Central memory CD8-positive, alpha-beta T cell (primary cell): ENCODE results near the gene TTC33.

Experiments used
- ATAC-seq: fragments of 150-1000 bp; cut with Tn5 transposase; replicated peaks from 2 replicates; pipeline ENCODE4 v1.10.0; 2022; ENCODE audit warnings: mild to moderate bottlenecking, moderate FRiP score, moderate number of reproducible peaks; ENCODE audit not compliant: poor library complexity, severe bottlenecking; ENCODE audit errors: extremely low read depth
- DNase-seq, 2 donors: peaks; one replicate each; pipeline ENCODE4 v3.0.0; 2021; ENCODE audit warnings: low spot score in 2 of 2
- H3K27ac Mint-ChIP-seq: one replicate; pipeline ENCODE4 v1.8.0; 2022; ENCODE audit warnings: low read depth, mild to moderate bottlenecking, moderate library complexity, mixed read lengths
- H3K27me3 Mint-ChIP-seq: one replicate; pipeline ENCODE4 v1.8.0; 2022; ENCODE audit warnings: mixed read lengths
- H3K36me3 Mint-ChIP-seq: one replicate; pipeline ENCODE4 v1.8.0; 2022; ENCODE audit warnings: mild to moderate bottlenecking, moderate library complexity, mixed read lengths; ENCODE audit not compliant: insufficient read depth
- H3K4me1 Mint-ChIP-seq: one replicate; pipeline ENCODE4 v1.8.0; 2022; ENCODE audit warnings: mixed read lengths
- H3K4me3 Mint-ChIP-seq: one replicate; pipeline ENCODE4 v1.8.0; 2022; ENCODE audit warnings: mild to moderate bottlenecking, moderate library complexity, mixed read lengths
- H3K9me3 Mint-ChIP-seq: one replicate; pipeline ENCODE4 v1.8.0; 2022; ENCODE audit warnings: mixed read lengths

The TTC33 gene

GRCh38 chr5:40489421-40489820 lies 266.3 kb downstream of the TTC33 start:
- ATAC-seq (no peak), DNase-seq (no peak)
- Mint-ChIP-seq H3K27ac (no peak overlapping the region), H3K36me3 (peaks cover 1% of the 10 kb centered on the region), H3K27me3 (no peaks in the 10 kb centered on the region), H3K4me1 (peaks cover 13% of the 10 kb centered on the region), H3K4me3 (no peak overlapping the region), H3K9me3 (no peaks in the 10 kb centered on the region)

- Mint-ChIP-seq H3K4me3 (no peak overlapping the region), H3K27ac (peak overlapping the region; percentile 75), H3K9me3 (no peaks in the 10 kb centered on the region), H3K36me3 (peaks cover 1% of the 10 kb centered on the region), H3K4me1 (peaks cover 13% of the 10 kb centered on the region), H3K27me3 (no peaks in the 10 kb centered on the region)
- peak in 1 of 2 donors; percentile 25 for DNase-seq
- ATAC-seq, result peak; percentile 73
Measured at GRCh38 chr5:40486437-40487275, 269.1 kb downstream of the TTC33 start.

- Mint-ChIP-seq H3K27me3 (no peaks in the 10 kb centered on the region), H3K4me3 (no peak overlapping the region), H3K27ac (peak overlapping the region; percentile 44), H3K9me3 (no peaks in the 10 kb centered on the region), H3K36me3 (peaks cover 1% of the 10 kb centered on the region), H3K4me1 (peaks cover 26% of the 10 kb centered on the region)
- no peak for ATAC-seq
- DNase-seq, result no peak
Measured at GRCh38 chr5:40485021-40485998, 270.5 kb downstream of the TTC33 start.

GRCh38 chr5:40484495-40484894 lies 271.3 kb downstream of the TTC33 start:
- Mint-ChIP-seq H3K9me3 (no peaks in the 10 kb centered on the region), H3K4me1 (peaks cover 31% of the 10 kb centered on the region), H3K27me3 (no peaks in the 10 kb centered on the region), H3K4me3 (no peak overlapping the region), H3K27ac (no peak overlapping the region), H3K36me3 (peaks cover 1% of the 10 kb centered on the region)
- DNase-seq, result no peak
- ATAC-seq, result no peak

- no peak overlapping the region for H3K4me3 Mint-ChIP-seq
- peaks cover 31% of the 10 kb centered on the region for H3K4me1 Mint-ChIP-seq
- no peak overlapping the region for H3K27ac Mint-ChIP-seq
- ATAC-seq (no peak), DNase-seq (no peak)
- peaks cover 1% of the 10 kb centered on the region for H3K36me3 Mint-ChIP-seq
- no peaks in the 10 kb centered on the region for H3K27me3 Mint-ChIP-seq
- no peaks in the 10 kb centered on the region for H3K9me3 Mint-ChIP-seq
Measured at GRCh38 chr5:40483316-40483715, 272.4 kb downstream of the TTC33 start.

- Mint-ChIP-seq H3K36me3 (no peaks in the 10 kb centered on the region), H3K4me1 (peaks cover 23% of the 10 kb centered on the region), H3K27me3 (no peaks in the 10 kb centered on the region), H3K27ac (peak overlapping the region; percentile 10), H3K9me3 (no peaks in the 10 kb centered on the region), H3K4me3 (no peak overlapping the region)
- DNase-seq (no peak), ATAC-seq (no peak)
Measured at GRCh38 chr5:40481241-40481640, 274.5 kb downstream of the TTC33 start.

GRCh38 chr5:40480392-40480791 lies 275.4 kb downstream of the TTC33 start:
- H3K36me3 Mint-ChIP-seq, result no peaks in the 10 kb centered on the region
- H3K9me3 Mint-ChIP-seq, result no peaks in the 10 kb centered on the region
- DNase-seq (peak in 1 of 2 donors; percentile 14), ATAC-seq (peak; percentile 81)
- H3K27me3 Mint-ChIP-seq, result no peaks in the 10 kb centered on the region
- H3K4me3 Mint-ChIP-seq, result no peak overlapping the region
- peak overlapping the region; percentile 10 for H3K27ac Mint-ChIP-seq
- peaks cover 23% of the 10 kb centered on the region for H3K4me1 Mint-ChIP-seq

GRCh38 chr5:40479939-40480338 lies 275.8 kb downstream of the TTC33 start:
- H3K27ac Mint-ChIP-seq, result no peak overlapping the region
- no peaks in the 10 kb centered on the region for H3K36me3 Mint-ChIP-seq
- DNase-seq, result no peak
- no peak overlapping the region for H3K4me3 Mint-ChIP-seq
- H3K4me1 Mint-ChIP-seq, result peaks cover 23% of the 10 kb centered on the region
- no peaks in the 10 kb centered on the region for H3K27me3 Mint-ChIP-seq
- no peaks in the 10 kb centered on the region for H3K9me3 Mint-ChIP-seq
- no peak for ATAC-seq

GRCh38 chr5:40478766-40479165 lies 277.0 kb downstream of the TTC33 start:
- Mint-ChIP-seq H3K27me3 (no peaks in the 10 kb centered on the region), H3K4me1 (peaks cover 23% of the 10 kb centered on the region), H3K4me3 (no peak overlapping the region), H3K27ac (no peak overlapping the region), H3K9me3 (no peaks in the 10 kb centered on the region), H3K36me3 (no peaks in the 10 kb centered on the region)
- DNase-seq, result no peak
- ATAC-seq, result no peak

- Mint-ChIP-seq H3K9me3 (no peaks in the 10 kb centered on the region), H3K4me3 (no peak overlapping the region), H3K36me3 (no peaks in the 10 kb centered on the region), H3K27me3 (no peaks in the 10 kb centered on the region), H3K27ac (no peak overlapping the region), H3K4me1 (peaks cover 23% of the 10 kb centered on the region)
- no peak for ATAC-seq
- no peak for DNase-seq
Measured at GRCh38 chr5:40477856-40478546, 277.8 kb downstream of the TTC33 start.

- H3K4me1 Mint-ChIP-seq, result peaks cover 13% of the 10 kb centered on the region
- ATAC-seq (no peak), DNase-seq (no peak)
Measured at GRCh38 chr5:40475561-40475960, 280.2 kb downstream of the TTC33 start.

GRCh38 chr5:40474250-40474649 lies 281.5 kb downstream of the TTC33 start:
- H3K4me1 Mint-ChIP-seq, result peaks cover 6% of the 10 kb centered on the region
- H3K27ac Mint-ChIP-seq, result no peak overlapping the region
- H3K9me3 Mint-ChIP-seq, result no peaks in the 10 kb centered on the region
- DNase-seq, result no peak
- no peaks in the 10 kb centered on the region for H3K36me3 Mint-ChIP-seq
- no peak overlapping the region for H3K4me3 Mint-ChIP-seq
- ATAC-seq, result no peak
- no peaks in the 10 kb centered on the region for H3K27me3 Mint-ChIP-seq

More at GRCh38 chr5:40475561-40475960, 280.2 kb downstream of the TTC33 start:
- no peaks in the 10 kb centered on the region for H3K9me3 Mint-ChIP-seq
- no peak overlapping the region for H3K4me3 Mint-ChIP-seq
- H3K36me3 Mint-ChIP-seq, result no peaks in the 10 kb centered on the region
- no peak overlapping the region for H3K27ac Mint-ChIP-seq
- no peaks in the 10 kb centered on the region for H3K27me3 Mint-ChIP-seq
